ENCODE measurements around the gene MMGT1.
"Not testable (repeated sequence)": the region's sequence is repeated elsewhere in the genome, so short reads cannot be mapped to it uniquely, and the experiment has no call there.

MMGT1 gene

GRCh38 chrX:135923353-135923752, 50.4 kb downstream of the MMGT1 start:
- no peak for DNase-seq (ENCODE audit: low read depth)

- not testable (repeated sequence) for DNase-seq (ENCODE audit: low read depth)
These were observed 53.3 kb downstream of the MMGT1 start for GRCh38 chrX:135920516-135920915.

GRCh38 chrX:135914404-135914803, 59.4 kb downstream of the MMGT1 start:
- no peak for DNase-seq (ENCODE audit: low read depth)
